CD4-positive, alpha-beta T cell treated with Interleukin-4 for 1 hour (primary cell): ENCODE results near the gene RPL13.

Source experiments
- DNase-seq, 2 donors: peaks; one replicate each; pipeline ENCODE4 v3.0.0-alpha.2; 2020 to 2022

Gene RPL13

DNA sequence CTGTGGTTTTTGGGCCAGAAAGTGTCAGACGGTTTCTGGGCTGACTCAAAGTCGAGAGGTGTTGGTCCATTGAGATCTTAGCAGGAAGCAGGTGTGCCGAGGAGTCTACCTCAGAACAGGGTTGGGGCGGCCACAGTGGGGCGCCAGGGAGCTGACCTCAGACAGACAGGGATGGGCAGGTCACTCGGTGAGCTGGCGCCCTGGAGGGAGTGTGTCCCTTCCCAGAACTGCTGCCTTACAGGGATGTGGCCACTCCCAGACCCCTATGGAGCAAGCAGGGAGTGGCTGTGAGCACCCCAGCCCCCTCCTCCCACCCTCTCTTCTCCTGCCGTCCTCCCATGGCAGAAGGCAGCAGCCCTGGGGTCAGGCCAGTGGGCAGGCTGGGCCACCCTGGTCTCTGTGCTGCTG lies 39.0 kb downstream of the RPL13 start:
- DNase-seq: no peak

DNA sequence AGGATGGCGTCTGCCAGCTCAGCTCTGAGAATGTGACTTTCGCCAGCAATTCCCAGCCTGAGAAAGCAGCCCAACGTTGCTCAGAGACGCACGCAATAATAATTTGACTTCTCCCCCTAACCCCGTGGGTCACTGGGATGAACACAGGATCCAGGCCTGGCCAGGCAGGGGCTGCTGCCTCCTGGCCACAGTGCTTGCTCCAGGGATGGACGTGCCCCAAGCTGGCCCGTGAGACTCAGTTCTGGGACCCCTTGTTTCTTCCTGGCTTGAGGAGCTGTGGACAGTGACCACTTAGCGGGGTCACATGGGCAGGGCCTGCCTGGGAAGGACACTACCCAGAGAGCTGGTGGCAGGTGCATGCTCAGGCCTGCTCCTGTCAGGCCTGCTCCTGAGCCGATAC lies 39.4 kb downstream of the RPL13 start:
- no peak for DNase-seq

DNA sequence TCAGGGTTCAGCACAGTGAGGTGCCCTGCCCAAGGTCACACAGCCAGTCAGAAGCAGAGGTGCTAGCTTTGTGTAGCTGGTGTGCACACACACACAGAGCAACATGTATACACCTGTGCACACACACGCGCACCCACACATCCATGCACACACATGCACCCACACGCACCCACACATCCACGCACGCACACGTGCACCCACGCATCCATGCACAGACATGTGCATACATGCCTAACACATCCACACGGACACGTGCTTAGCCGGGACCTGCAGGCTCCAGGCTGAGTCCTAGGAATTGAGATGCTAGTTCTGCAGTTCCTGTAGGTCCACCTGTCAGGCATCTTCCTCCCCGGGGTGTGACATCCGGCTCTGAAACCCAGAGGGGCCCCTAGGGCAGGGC lies 39.9 kb downstream of the RPL13 start:
- no peak for DNase-seq

DNA sequence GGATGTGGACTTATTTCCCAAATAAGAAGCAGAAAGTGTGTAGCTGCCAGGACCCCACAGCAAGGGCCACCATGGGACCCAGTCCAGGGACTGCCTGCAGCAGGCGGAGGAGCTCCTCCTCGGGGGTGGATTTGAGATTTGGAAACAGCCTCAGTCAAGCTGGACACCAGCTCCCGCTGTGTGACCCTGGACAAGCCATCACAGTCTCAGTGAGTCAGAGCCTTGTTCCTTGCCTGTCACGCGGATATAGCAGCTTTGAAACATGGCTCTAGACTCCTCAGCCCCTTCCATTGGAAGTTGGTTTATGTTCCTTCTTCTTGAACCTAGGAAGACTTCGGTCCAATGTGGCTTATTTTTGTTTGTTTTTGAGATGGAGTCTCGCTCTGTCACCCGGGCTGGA lies 40.5 kb downstream of the RPL13 start:
- no peak for DNase-seq

DNA sequence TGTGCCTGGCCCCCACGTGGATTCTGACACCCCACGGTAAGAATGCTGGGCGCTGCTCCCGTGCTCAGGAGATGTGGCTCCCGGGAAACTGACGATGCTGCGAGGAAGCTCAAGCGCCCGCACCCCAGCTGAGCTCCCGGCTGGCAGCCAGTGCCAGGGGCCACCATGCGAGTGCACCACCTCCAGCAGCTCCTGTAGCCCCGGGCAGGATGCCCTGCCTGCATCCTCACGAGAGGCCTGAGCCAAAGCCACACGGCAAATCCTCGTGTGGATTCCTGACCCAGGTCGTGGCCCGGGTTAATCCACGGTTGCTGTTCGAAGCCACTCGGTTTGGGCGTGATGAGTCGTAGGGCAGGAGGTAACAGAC lies 41.4 kb downstream of the RPL13 start:
- DNase-seq: no peak

DNA sequence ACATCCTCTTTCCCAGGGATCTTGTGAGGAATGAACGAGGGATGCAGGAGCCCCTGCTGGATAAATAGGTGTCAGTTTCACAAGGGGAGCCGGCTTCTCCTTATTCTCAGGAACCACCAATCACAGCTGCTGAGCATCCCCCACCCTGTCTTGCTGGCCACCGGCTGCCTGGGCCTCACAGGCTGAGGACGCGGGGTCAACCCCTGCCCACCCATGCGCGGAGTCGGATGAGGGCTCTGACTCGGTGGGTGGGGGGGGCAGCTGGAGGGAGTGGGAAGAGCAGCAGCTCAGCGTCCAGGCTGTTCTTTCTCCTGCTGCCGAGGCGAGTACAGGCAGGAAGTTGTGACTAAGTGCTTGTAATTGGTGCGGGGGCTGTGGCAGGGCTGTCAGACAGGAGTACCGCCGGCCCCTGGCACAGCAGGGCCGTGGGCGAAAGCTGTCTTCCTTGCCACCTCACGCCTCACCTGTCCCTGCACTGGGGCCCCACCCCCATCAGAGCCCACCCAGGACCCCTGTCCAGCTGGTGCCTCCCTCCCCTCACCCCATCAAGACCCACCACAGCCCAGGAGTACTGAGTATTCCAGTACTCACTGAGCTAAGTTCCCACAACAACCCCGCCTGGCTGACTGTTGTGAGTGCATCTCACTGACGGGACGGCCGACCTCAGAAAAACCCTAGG lies 41.9 kb downstream of the RPL13 start:
- peak; percentile 35 to 45 for DNase-seq

DNA sequence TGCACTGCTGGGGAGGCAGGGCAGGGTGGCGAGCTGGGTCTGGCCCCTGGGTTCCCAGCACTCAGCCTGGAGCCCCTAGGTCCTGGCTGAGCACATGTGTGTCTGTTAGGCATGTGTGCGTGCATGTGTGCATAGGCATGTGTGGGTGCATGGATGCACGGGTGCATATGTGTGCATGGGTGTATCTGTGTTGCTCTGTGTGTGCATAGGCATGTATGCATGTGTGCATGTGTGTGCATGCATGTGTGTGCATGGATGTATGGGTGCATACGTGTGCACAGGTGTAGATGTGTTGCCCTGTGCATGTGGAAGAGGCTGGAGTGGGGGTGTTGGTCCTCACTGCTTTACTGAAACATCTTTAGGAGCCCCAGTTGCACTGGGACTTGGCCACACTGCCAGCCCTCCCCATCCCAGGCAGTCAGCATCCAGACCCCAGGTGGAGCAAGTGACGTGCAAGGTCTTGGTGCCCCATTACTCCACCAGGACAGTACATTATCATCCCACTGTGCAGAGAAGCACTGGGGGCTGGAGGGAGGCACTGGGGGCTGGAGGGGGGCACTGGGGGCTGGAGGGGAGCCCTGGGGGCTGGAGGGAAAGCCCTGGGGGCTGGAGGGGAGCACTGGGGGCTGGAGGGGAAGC lies 42.6 kb downstream of the RPL13 start:
- DNase-seq: no peak

DNA sequence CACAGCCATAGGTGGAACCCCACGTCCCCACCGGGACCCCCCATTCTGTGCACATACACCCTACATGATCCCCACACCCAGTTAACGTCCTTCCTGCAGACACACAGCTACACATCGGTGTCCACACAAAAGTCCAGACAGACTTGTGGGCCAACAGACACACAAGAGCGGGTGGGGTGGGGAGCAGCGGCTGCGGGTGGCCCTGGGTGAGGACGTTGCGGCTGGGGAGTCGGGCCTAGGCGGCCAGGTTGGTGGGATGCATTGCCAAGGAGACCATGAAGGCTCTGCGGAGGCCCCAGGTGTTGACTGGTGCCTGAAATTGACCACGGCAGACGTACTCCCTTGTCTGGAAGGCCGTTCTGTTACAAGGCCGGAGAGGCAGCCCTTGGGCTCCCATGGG lies 44.3 kb downstream of the RPL13 start:
- DNase-seq: no peak

DNA sequence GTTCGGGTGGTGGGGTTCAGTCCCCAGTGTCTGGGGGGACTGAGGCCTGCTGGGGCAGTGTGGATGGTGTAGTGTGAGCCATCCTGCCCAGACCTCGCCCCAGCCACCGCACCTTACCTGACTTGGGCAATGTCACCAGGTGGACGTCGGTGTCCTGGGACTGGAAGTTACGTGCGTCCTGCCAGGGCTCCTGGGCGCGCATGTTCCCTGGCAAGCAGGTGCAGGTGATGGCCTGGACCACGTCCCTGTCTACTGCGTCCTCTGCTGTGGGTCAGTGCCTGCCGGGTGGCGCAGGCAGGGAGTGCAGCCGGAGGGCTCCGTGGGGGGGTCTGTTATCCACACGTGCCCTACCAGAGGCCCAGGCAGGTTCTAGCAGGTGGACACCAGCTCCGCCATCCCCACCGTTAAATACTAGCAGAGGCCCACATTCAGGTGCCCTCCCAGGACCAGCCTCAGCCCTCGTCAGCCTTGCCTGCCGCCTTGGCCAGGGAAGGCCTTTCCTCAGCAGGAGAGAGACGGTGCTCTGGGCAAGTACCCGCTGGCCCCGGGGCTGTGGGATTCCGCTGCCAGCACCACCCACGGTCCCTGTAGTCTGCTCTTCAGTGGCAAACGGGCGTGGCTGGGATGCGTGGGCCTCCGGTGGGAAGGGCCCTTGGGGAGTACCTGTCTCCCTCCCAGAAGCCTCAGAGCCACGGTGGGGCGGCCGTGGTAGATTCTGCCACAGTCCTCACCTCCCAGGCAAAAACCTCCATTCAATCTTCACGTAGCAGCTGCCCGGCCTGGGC lies 44.9 kb downstream of the RPL13 start:
- no peak for DNase-seq

DNA sequence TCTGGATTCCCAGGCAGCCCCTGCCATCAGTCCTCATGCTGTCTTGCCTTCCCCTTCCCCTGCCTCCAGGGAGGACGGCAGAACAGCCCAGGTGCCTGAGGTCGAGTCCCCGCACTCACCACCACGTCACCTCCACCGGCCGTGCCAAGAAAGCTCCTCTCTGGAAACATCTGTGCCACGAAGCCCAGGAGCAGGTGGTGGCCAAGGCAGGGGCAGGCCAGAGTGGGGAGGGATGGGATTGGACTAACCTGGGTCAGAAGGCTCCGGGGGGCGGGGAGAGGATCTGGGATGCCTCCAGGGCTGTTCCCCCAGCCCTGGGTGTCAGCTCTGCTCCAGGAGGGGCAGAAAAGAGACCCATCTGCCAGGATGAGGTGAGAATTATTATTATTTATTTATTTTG lies 45.5 kb downstream of the RPL13 start:
- DNase-seq: no peak

DNA sequence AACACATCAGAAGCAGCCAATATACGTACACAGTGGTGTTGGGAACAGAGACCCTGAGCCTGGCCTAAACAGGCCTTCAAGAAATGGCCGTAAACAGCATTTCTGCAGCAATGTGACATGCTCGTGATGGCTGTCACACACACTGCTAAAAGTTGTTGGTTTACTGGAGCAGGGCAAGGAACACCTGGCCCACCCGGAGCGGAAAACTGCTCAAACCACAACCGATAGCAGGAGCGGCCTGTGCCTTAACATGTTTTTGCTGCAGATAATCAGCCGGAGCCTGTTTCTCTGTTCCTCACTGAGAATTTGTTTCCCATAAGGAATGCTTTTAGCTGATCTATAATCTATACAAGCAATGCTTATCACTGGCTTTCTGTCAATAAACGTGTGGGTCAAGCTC lies 47.0 kb downstream of the RPL13 start:
- no peak for DNase-seq

DNA sequence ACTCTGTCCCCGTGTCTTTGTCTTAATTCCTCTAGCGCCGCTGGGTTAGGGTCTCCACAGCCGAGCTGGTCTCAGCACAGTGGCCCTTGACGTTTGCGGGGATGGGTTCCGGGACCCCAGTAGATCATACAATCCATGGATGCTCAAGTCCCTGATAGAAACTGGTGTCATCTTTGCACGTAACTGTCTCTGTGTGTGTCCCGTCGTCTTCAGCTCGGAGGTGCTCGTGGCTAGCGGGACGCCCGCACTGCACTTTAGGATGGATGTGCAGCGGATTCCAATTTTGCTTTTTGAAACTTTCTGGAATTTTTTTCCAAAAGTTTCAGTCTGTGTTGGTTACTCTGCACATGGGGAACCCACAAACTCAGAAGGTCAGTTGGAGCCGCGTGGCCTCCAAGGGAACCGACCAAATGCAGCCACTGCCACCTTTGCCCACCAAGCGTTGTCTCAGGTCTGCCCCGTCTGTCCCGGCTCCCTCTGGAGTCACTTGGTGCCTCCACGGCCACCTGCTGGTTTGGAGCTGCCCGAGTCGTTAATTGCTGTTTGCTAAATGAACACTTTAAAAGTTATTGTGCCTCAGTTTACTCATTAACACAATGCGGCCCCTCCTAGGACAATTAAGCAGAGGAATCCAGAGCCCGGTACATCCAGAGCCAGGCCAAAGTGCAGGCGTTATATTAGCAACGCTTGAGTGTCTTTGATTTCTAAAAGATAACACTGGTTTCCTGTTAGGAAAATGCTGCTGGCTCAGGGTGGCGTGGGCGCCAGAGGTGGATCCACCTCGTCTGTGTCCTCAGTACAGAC lies 47.7 kb downstream of the RPL13 start:
- no peak for DNase-seq

DNA sequence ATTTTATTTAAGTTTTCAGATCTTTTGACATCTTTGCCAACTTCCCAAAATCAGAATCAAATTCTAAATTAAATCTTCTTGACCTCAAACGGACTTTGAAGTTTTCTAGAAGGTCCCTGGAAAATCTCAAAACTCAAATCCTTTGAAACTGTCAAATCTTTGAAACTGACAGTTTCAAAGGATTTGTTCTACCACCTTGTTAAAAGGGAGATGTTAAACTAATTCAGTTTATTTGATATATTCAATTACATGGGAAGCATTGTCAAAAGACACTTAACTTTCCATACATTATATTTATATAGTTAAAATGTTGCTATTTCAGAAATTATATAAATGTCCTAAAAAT lies 49.6 kb downstream of the RPL13 start:
- no peak for DNase-seq

DNA sequence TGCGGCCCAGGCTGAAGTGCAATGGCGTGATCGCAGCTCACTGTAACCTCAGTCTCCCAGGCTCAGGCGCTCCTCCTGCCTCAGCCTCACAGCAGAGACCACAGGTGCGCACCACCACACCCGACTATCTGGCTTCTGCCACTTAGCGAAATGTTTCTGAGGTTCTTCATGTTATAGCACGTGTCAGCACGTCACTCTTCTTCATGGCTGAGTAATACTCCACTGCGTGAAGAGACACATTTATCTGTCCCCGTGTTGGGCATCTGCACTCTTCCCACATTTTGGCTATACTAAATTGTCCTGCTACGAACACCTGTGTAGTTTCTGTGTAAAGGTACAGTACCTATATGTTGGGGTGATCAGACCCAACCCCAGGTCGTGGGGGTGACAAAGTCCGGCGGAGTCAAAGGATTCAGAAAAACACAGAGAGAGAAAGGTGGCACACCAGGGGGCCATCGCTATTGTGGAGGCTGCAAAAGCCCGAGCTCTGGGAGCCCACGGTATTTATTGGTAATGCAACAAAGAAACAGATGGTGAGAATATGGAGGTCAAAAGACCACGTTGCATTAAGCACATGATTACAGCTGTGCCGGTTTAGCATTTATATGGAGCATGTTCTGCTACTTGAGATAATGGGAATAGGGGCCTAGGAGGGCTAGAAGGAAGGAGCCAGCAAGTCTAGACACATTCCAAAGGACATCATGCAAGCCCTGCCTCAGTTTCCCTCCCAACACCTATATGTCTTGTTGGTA lies 52.1 kb downstream of the RPL13 start:
- no peak for DNase-seq

DNA sequence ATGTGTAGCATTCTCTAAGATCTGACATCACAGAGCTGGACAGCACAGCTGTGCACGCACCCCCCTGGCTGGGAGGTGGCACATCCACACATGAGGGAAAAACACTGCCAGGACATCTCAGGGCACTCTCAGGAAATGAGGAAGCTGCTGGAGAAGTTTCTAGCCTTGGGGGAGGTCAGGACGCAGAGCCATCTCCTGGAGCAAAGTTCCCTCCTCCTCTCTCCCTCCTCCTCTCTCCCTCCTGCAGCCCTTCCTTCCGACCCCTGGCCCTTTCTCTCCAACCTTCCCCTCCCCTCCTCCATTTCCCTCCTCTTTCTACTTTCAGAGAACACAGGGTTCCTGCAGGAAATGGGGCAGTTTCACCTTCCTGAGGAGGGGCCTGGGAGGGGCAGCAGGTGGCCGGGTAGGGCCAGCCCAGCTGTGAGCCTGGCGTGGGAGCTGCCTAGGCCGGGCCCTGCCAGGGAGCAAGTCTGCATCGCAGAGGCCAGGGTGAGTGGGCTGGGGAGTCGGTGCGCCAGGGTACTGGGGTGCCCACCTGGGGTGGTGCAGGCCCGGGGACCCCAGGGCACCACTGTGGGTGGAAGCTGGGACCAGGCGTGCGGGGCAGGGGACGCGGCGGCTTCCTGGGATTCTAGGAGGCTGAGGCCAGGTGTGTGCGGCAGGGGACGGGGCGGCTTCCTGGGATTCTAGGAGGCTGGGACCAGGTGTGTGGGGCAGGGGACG lies 52.9 kb downstream of the RPL13 start, which contains the start of gene DPEP1:
Gene DPEP1, plus strand, starts transcription at position 412 of the 723 bp plus-strand sequence. CDS start 16,769 bp downstream, outside the sequence.
- no peak for DNase-seq

DNA sequence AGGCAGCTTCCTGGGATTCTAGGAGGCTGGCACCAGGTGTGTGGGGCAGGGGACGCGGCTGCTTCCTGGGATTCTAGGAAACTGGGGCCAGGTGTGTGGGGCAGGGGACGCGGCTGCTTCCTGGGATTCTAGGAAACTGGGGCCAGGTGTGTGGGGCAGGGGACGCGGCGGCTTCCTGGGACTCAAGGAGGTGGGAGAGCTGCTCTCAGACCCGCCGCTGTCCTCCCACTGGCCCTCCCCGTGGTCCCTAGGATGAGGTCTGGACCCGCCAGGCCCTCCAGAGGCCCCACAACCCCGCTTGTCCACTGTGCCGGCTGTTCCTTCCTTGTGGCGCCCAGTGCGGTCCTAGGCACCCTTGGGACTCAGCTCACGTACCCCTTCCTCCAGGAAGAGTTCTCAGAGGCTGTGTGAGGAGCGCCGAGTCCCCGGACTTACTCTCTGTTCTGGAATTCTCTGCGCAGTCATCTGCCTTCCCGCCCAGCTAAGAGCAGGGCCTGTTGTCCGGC lies 53.5 kb downstream of the RPL13 start:
- no peak for DNase-seq
